ENCODE measurements around the gene MINDY1. TPM values are rescaled to one million over a fixed set of nuclear protein-coding genes. Genes with fewer than 3 reads are reported as not detected.
A peak's percentile ranks its signal among the peaks of the same experiment; 100 is the strongest.

Gene MINDY1
- total RNA-seq, 1 experiment from 2014 or later, result 15.8 TPM

GRCh38 chr1:150957666-150958065, 49.0 kb downstream of the MINDY1 start:
- ATAC-seq (no peak), DNase-seq (ENCODE audit: low read depth, low spot score) (no peak)
- Histone ChIP-seq H3K4me1 (ENCODE audit: control insufficient read depth, insufficient read depth, low read length) (no peaks in the 10 kb centered on the region), H3K36me3 (ENCODE audit: control insufficient read depth, insufficient read depth, low read length) (peaks cover 11% of the 10 kb centered on the region), H3K4me3 (ENCODE audit: low read depth in 2 of 2, low read length in 2 of 2) (no peak overlapping the region), H3K9me3 (ENCODE audit: control insufficient read depth, insufficient read depth, low read depth, low read length) (no peaks in the 10 kb centered on the region), H3K27ac (ENCODE audit: low read length) (no peak overlapping the region), H3K27me3 (ENCODE audit: control insufficient read depth, insufficient read depth, low read length) (no peaks in the 10 kb centered on the region)
- CTCF ChIA-PET, result interaction anchor here (1.0 kb wide), 1 partner anchor 39 kb away, joined by 4 read pairs; no protein-coding TSS in a partner anchor
- intact Hi-C loops (cut with micrococcal nuclease; ENCODE audit: unreplicated experiment), result no loop called here
- POLR2A ChIA-PET, result interaction anchor here (0.6 kb wide), 1 partner anchor 48 kb away, joined by 11 read pairs; no protein-coding TSS in a partner anchor
- no TSS peak for BruUV-seq (replicated peaks)
- in situ Hi-C loops (cut with HindIII; ENCODE audit: low pct_unique_long_range_greater_than_20kb, low sequenced_read_pairs), result no loop called here
- no peak for TF ChIP-seq CTCF (IDR thresholded peaks at IDR 0.05)
- TF ChIP-seq SIN3A (IDR thresholded peaks at IDR 0.05; ENCODE audit: borderline replicate concordance, insufficient read depth, low read depth, low read length), result no peak
- no peak for TF ChIP-seq REST (IDR thresholded peaks at IDR 0.05; ENCODE audit: insufficient read depth in 1 of 2, low read depth in 2 of 2, low read length in 1 of 2)
- no peak for TF ChIP-seq TCF7L2 (IDR thresholded peaks at IDR 0.05; ENCODE audit: low read depth, low read length)
- no peak for TF ChIP-seq POLR2AphosphoS5 (IDR thresholded peaks at IDR 0.05; ENCODE audit: low read depth, low read length)

GRCh38 chr1:150955280-150955679, 51.4 kb downstream of the MINDY1 start:
- ChIA-PET CTCF (no interaction called here), POLR2A (no interaction called here)
- no peak overlapping the region for H3K27ac ChIP-seq (ENCODE audit: low read length)
- no peak for TF ChIP-seq POLR2AphosphoS5 (IDR thresholded peaks at IDR 0.05; ENCODE audit: low read depth, low read length)
- TF ChIP-seq REST (IDR thresholded peaks at IDR 0.05; ENCODE audit: insufficient read depth in 1 of 2, low read depth in 2 of 2, low read length in 1 of 2), result no peak
- TF ChIP-seq TCF7L2 (IDR thresholded peaks at IDR 0.05; ENCODE audit: low read depth, low read length), result no peak
- no peak for TF ChIP-seq SIN3A (IDR thresholded peaks at IDR 0.05; ENCODE audit: borderline replicate concordance, insufficient read depth, low read depth, low read length)
- TF ChIP-seq CTCF (IDR thresholded peaks at IDR 0.05), result no peak
- ATAC-seq, result no peak
- DNase-seq (ENCODE audit: low read depth, low spot score), result no peak
- in situ Hi-C loops (cut with HindIII; ENCODE audit: low pct_unique_long_range_greater_than_20kb, low sequenced_read_pairs) (no loop called here), intact Hi-C loops (cut with micrococcal nuclease; ENCODE audit: unreplicated experiment) (no loop called here)
- no peak overlapping the region for H3K4me3 ChIP-seq (ENCODE audit: low read depth in 2 of 2, low read length in 2 of 2)
- no peaks in the 10 kb centered on the region for H3K4me1 ChIP-seq (ENCODE audit: control insufficient read depth, insufficient read depth, low read length)
- peaks cover 22% of the 10 kb centered on the region for H3K36me3 ChIP-seq (ENCODE audit: control insufficient read depth, insufficient read depth, low read length)
- BruUV-seq (replicated peaks), result TSS peak; percentile 19
- H3K9me3 ChIP-seq (ENCODE audit: control insufficient read depth, insufficient read depth, low read depth, low read length), result no peaks in the 10 kb centered on the region
- no peaks in the 10 kb centered on the region for H3K27me3 ChIP-seq (ENCODE audit: control insufficient read depth, insufficient read depth, low read length)
